ENCODE data around the gene CHRND. TPM values are rescaled to one million over a fixed set of nuclear protein-coding genes. Genes with fewer than 3 reads are reported as not detected.

Gene CHRND
- total RNA-seq, 2 donors from 2014 or later, result not detected

DNA sequence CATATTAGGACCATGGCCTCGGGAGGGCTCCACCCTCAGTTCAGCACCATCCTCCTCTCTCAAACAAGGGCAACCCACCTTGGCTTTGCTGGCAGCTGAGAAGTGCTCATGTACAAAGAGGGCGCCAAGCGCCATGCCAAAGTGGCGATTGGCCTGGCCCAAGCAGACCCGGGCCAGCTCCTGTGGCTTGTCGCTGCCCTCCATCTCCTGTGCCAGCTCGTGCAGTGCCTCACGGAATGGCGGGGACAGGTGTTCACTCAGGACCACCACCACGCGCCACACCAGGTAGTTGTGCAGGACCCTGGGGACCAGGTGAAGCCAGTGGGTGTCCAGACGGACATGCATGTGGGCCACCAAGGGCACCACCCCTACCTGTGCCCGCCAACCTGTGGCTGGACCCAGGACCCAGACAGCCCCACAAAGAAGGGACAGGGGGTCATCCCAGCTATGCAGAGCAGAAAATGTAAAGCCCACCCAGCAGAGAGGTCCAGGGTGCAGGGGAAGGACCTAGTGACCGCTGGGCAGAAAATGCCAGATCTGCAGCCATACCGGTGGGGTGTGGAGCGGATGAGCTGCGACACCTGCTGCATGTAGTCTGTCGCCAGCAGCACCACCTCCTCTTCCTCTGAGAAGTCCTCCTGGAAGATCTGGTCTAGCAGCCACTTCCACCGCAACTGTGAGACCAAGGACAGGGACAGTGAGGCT is 41.9 kb upstream of the CHRND start:
- H3K4me1 ChIP-seq, result no peaks in the 10 kb centered on the region
- no peak overlapping the region for H3K9ac ChIP-seq (ENCODE audit: low read depth in 2 of 2, low read length in 2 of 2)
- H3K36me3 ChIP-seq, result no peaks in the 10 kb centered on the region
- intact Hi-C loops (cut with DNase I), result no loop called here
- H3K9me3 ChIP-seq, result no peaks in the 10 kb centered on the region
- DNase-seq, result no peak
- no peak overlapping the region for H3K27ac ChIP-seq
- TF ChIP-seq, protein P1, sequence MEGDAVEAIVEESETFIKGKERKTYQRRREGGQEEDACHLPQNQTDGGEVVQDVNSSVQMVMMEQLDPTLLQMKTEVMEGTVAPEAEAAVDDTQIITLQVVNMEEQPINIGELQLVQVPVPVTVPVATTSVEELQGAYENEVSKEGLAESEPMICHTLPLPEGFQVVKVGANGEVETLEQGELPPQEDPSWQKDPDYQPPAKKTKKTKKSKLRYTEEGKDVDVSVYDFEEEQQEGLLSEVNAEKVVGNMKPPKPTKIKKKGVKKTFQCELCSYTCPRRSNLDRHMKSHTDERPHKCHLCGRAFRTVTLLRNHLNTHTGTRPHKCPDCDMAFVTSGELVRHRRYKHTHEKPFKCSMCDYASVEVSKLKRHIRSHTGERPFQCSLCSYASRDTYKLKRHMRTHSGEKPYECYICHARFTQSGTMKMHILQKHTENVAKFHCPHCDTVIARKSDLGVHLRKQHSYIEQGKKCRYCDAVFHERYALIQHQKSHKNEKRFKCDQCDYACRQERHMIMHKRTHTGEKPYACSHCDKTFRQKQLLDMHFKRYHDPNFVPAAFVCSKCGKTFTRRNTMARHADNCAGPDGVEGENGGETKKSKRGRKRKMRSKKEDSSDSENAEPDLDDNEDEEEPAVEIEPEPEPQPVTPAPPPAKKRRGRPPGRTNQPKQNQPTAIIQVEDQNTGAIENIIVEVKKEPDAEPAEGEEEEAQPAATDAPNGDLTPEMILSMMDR (IDR thresholded peaks at IDR 0.05), result no peak
- H3K27me3 ChIP-seq, result peaks cover 42% of the 10 kb centered on the region
- H3K4me3 ChIP-seq, result no peak overlapping the region

DNA sequence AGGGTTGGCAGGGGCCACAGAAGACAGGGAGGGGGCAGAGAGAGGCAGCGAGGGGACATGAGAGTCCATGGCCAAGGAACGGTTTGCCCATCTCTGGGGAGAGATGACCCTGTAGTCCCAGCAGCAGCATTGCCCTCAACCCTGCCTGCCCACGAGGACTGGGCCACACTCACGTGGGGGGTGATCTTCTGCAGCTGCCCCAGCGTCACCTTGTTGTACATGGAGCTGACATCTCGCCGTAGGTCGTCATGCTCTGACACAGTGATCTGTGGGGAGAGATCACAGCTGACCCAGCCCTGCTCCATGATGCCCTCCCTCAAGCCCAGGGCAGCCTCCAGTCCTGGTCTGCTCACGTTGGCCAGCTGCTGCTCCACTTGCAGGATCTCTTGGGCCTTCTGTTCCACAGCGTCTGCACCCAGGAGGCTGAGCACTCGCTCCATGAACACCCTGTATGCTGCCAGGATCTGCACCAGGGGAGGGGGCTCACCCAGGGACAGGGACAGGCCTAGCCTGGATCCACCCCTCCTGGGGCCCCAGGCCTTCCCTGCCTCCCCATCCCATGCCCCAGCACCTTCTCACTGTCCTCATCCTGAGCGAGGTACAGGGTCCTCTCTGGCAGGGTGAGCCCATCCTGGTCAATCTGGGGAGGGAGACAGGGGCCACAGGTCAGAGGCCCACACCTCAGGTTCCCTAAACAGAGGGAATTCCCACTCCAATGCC is 41.2 kb upstream of the CHRND start:
- H3K27ac ChIP-seq, result no peak overlapping the region
- H3K4me3 ChIP-seq, result no peak overlapping the region
- TF ChIP-seq, protein P1 (IDR thresholded peaks at IDR 0.05), result no peak
- no peak overlapping the region for H3K9ac ChIP-seq (ENCODE audit: low read depth in 2 of 2, low read length in 2 of 2)
- H3K9me3 ChIP-seq, result no peaks in the 10 kb centered on the region
- peaks cover 42% of the 10 kb centered on the region for H3K27me3 ChIP-seq
- no peak for DNase-seq
- no peaks in the 10 kb centered on the region for H3K4me1 ChIP-seq
- no peaks in the 10 kb centered on the region for H3K36me3 ChIP-seq
- intact Hi-C loops (cut with DNase I), result no loop called here

DNA sequence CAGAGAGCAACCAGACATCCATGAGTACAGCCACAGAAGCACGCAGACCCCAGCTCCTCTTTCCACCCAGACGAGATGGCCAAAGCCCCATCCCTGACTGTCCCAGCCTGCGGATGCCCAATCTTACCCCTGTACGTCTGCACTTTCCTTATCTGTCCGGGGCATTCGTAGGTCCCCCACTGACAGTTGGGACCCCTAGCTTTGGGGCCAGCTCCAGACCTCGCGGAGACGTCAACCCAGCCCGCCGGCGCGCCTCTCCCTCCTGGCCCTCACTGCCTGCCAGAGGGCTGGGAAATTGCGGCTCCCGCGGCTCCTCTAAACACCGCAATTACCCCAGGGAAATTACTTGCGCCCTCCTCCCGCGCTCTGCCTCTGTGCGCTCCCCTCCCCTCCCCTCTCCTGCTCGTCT is 40.6 kb upstream of the CHRND start:
- Histone ChIP-seq H3K4me1 (no peaks in the 10 kb centered on the region), H3K9ac (ENCODE audit: low read depth in 2 of 2, low read length in 2 of 2) (no peak overlapping the region), H3K4me3 (no peak overlapping the region), H3K36me3 (no peaks in the 10 kb centered on the region), H3K27me3 (peaks cover 42% of the 10 kb centered on the region), H3K27ac (no peak overlapping the region), H3K9me3 (no peaks in the 10 kb centered on the region)
- no peak for DNase-seq
- TF ChIP-seq, protein P1 (IDR thresholded peaks at IDR 0.05), result no peak
- intact Hi-C loops (cut with DNase I), result no loop called here

DNA sequence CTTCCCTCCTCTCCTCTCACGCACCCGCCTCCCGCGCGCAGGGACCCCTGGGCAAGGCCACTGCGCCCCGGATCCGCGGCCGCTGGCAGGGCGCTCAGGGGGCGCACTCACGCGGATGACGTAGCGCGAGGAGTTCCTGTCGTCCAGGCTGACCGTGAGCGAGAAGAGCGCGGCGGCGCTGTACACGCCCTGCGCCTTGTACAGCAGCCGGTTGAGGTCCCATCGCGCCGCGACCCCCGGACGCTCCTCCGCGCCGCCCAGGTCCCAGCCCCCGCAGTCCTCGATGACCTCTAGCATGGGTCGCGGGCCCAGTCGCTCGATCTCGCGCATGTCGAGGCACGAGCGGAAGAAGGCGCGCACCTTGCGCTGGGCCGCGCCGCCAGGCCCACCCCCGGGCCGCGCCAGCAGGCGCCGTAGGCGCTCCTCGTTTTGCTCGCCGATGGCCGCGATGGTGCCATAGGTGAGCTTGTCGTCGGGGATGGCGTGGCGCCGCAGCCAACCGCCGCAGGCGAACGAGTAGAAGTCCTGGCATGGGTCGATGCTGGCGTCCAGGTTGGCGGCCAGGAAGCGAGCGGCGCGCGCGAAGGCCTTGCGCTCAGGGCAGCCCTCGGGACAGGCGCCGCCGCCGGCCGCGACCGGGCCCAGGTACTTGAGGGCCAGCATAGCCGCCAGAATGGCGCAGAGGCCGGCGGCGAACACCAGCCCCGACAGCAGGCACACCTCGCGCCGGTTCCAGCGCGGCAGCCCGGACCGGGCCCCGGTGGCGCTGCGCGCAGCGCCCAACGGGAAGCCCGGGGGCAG is 40.0 kb upstream of the CHRND start:
- H3K4me3 ChIP-seq, result no peak overlapping the region
- peaks cover 42% of the 10 kb centered on the region for H3K27me3 ChIP-seq

More for the DNA sequence above, 40.0 kb upstream of the CHRND start:
- TF ChIP-seq, protein P1 (IDR thresholded peaks at IDR 0.05), result no peak
- Histone ChIP-seq H3K36me3 (no peaks in the 10 kb centered on the region), H3K27ac (no peak overlapping the region), H3K4me1 (no peaks in the 10 kb centered on the region), H3K9me3 (no peaks in the 10 kb centered on the region), H3K9ac (ENCODE audit: low read depth in 2 of 2, low read length in 2 of 2) (no peak overlapping the region)
- intact Hi-C loops (cut with DNase I), result no loop called here
- DNase-seq, result no peak

Data from colonic mucosa (tissue), 4 donors.